GM12873 (cell line): Measurements from ENCODE around the gene CSTF2T.

Experiments used
- CTCF ChIP-seq: IDR thresholded peaks from 2 replicates; pipeline ENCODE4 v1.5.1; 2012; ENCODE audit warnings: low read depth, mild to moderate bottlenecking, moderate library complexity, low read length, control low read depth; ENCODE audit not compliant: insufficient read depth; ENCODE audit errors: missing control alignments

Gene CSTF2T

GRCh38 chr10:51683031-51683691 lies 16.2 kb downstream of the CSTF2T start:
- no peak for TF ChIP-seq CTCF

- TF ChIP-seq CTCF: no peak
Observed at GRCh38 chr10:51679841-51680240, 19.6 kb downstream of the CSTF2T start.

- no peak for TF ChIP-seq CTCF
Observed at GRCh38 chr10:51675088-51675487, 24.3 kb downstream of the CSTF2T start.

GRCh38 chr10:51672039-51672535 lies 27.3 kb downstream of the CSTF2T start:
- no peak for TF ChIP-seq CTCF

- no peak for TF ChIP-seq CTCF
Observed at GRCh38 chr10:51669041-51669440, 30.4 kb downstream of the CSTF2T start.

- no peak for TF ChIP-seq CTCF
Observed at GRCh38 chr10:51668336-51668689, 31.1 kb downstream of the CSTF2T start.

- no peak for TF ChIP-seq CTCF
Observed at GRCh38 chr10:51667678-51668335, 31.6 kb downstream of the CSTF2T start.
